GM23248 (cell line): ENCODE measurements around the gene ATXN3L.

ENCODE experiments used
- EZH2 ChIP-seq: fragments of 200-600 bp; sonication (generic); IDR thresholded peaks from 2 replicates; pipeline ENCODE4 v1.6.1; 2018; ENCODE audit warnings: antibody characterized with exemption, mild to moderate bottlenecking; ENCODE audit not compliant: insufficient read depth, poor library complexity, severe bottlenecking
- EZH2phosphoT487 ChIP-seq: fragments of 200-600 bp; sonication (generic); IDR thresholded peaks from 2 replicates; pipeline ENCODE4 v1.6.1; 2018; ENCODE audit warnings: antibody characterized with exemption, moderate library complexity, mild to moderate bottlenecking, low read depth; ENCODE audit not compliant: insufficient read depth

DNA sequence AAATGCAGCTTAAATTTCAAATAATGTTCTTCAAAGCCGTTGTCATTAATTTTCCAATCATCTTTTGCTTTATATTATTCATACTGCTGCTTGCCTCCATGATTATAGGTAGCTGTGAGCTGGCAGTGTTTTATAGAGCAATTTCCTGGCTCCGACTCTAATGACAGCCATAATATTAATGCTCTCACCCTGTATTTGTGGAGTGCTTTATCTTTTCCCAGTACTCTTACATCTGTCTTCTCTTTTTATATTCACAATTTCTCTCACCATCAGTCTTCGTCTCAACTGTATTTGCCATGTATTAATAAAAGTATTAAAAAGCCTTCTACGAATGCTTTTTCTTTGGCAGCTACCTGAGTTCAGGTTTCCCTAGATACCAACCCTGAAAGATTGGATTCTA, 21.0 kb downstream of the ATXN3L start:
- TF ChIP-seq EZH2 (no peak), EZH2phosphoT487 (no peak)
